CD4-positive, alpha-beta T cell (primary cell): ENCODE measurements around the gene PRICKLE2. TPM values are rescaled to one million over a fixed set of nuclear protein-coding genes. Genes with fewer than 3 reads are reported as not detected.

ENCODE experiments used
- ATAC-seq: fragments of 200-7000 bp; cut with Tn5 transposase; one replicate; pipeline ENCODE4 v1.10.0; 2022; ENCODE audit warnings: mild to moderate bottlenecking; ENCODE audit not compliant: poor library complexity
- CTCF ChIA-PET: fragments of 350-600 bp; sonication (Branson Sonifier 250); formaldehyde crosslinking; loops from one replicate; lab custom pipeline; 2021; ENCODE audit warnings: antibody characterized with exemption, inconsistent platforms; lab: Charles Lee
- POLR2A ChIA-PET: fragments of 350-600 bp; sonication (Branson Sonifier 250); formaldehyde crosslinking; loops from one replicate; lab custom pipeline; 2021; ENCODE audit warnings: antibody characterized with exemption, inconsistent platforms; lab: Charles Lee
- DNase-seq, 14 experiments: peaks; one replicate each; pipeline ENCODE4 v3.0.0-alpha.2; 2013 to 2020; ENCODE audit warnings: mixed read lengths in 2 of 14
- H3K27ac ChIP-seq, 2 donors: one replicate each; pipeline versions ENCODE4 v1.5.1 to v1.7.0; 2013; ENCODE audit warnings: low read length in 2 of 2, low read depth in 1 of 2, mild to moderate bottlenecking in 1 of 2
- H3K27me3 ChIP-seq, 2 experiments: 1 replicate in 1 of 2; 2 replicates in 1 of 2; pipeline versions ENCODE4 v1.6.1 to v1.7.0; 2013; ENCODE audit warnings: low read length in 2 of 2, control low read depth in 1 of 2, mild to moderate bottlenecking in 1 of 2, moderate library complexity in 1 of 2; ENCODE audit not compliant: insufficient read depth in 2 of 2, control insufficient read depth in 1 of 2
- H3K36me3 ChIP-seq: one replicate; pipeline ENCODE4 v1.6.1; 2013; ENCODE audit warnings: low read length, control low read depth; ENCODE audit not compliant: insufficient read depth
- H3K4me1 ChIP-seq: one replicate; pipeline ENCODE4 v1.6.1; 2013; ENCODE audit warnings: low read length, control low read depth; ENCODE audit not compliant: insufficient read depth
- H3K4me3 ChIP-seq: one replicate; pipeline ENCODE4 v1.5.1; 2013; ENCODE audit warnings: mild to moderate bottlenecking, low read length, moderate library complexity
- H3K9me3 ChIP-seq, 2 experiments: 1 replicate in 1 of 2; 2 replicates in 1 of 2; pipeline versions ENCODE4 v1.6.1 to v1.7.0; 2013; ENCODE audit warnings: low read length in 2 of 2, mild to moderate bottlenecking in 2 of 2, control low read depth in 1 of 2, moderate library complexity in 1 of 2; ENCODE audit not compliant: control insufficient read depth in 1 of 2, insufficient read depth in 1 of 2
- H3K27ac Mint-ChIP-seq: one replicate; pipeline ENCODE4 v1.8.0; 2020; ENCODE audit warnings: mixed read lengths
- H3K27me3 Mint-ChIP-seq: one replicate; pipeline ENCODE4 v1.8.0; 2021; ENCODE audit warnings: mixed read lengths
- H3K36me3 Mint-ChIP-seq: one replicate; pipeline ENCODE4 v1.8.0; 2021; ENCODE audit warnings: low read depth, mixed read lengths
- H3K4me1 Mint-ChIP-seq: one replicate; pipeline ENCODE4 v1.8.0; 2021; ENCODE audit warnings: low read depth, mixed read lengths
- H3K4me3 Mint-ChIP-seq: one replicate; pipeline ENCODE4 v1.8.0; 2020; ENCODE audit warnings: mild to moderate bottlenecking, mixed read lengths
- H3K9me3 Mint-ChIP-seq: one replicate; pipeline ENCODE4 v1.8.0; 2020; ENCODE audit warnings: mixed read lengths
- intact Hi-C, 2 experiments: fragments of 100-400 bp; cut with DNase I in 1 of 2; cut with micrococcal nuclease in 1 of 2; formaldehyde crosslinking; loops; one replicate each; pipeline versions ENCODE4 v1.15.1 to v1.9.0; 2023 to 2025; cut with DNase I, micrococcal nuclease
- total RNA-seq, 174 experiments: library from RNA in 2 of 174; stranded (reverse) in 2 of 174; gene quantifications; one replicate each; pipeline ENCODE4 v1.2.3 and lab custom pipeline; 2021 to 2026
- TF ChIP-seq, protein P1 (sequence below): fragments of 200-600 bp; IDR thresholded peaks from one replicate; pipeline ENCODE4 v1.8.0; 2022; ENCODE audit warnings: antibody characterized with exemption, mild to moderate bottlenecking

The PRICKLE2 gene
- total RNA-seq, 2 experiments from 2014 or later, result not detected

DNA sequence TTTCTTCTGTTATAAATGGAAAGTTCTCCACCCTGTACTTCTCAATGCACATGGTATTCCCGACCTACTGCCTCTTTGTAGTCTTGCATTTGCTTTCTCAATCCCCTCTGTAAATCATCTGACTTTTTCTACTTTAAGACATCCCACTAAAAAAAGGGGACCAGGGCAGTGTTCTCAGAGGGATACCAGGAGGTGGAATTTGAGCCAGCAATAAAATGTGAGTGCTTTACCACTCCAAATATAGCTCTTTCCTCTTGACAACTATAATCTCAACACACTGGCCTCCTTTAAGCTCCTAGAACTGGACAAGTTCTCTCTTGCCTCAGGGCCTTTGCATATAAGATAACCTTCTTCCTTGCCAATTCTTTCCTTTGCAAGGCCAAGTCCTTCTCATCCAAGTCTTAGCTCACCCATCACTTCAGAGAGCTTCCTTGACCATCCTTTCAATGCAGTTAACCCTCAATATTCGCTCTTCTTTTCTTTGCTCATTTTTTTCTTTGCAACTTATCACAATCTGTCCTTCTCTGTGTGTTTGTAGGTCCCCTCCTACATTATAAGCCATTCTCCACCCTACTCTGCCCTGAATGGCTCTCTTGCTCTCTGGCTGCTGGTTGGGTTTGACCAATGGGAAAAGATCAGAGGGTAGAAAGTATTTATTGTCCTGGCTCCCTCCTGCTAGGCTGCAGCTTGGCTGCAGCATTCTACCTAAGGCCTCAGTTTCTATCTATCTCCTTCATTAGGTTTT lies 93.4 kb downstream of the PRICKLE2 start:
- H3K27ac Mint-ChIP-seq, result no peak overlapping the region
- no peaks in the 10 kb centered on the region for H3K36me3 Mint-ChIP-seq
- no peak overlapping the region for H3K4me3 Mint-ChIP-seq
- CTCF ChIA-PET, result no interaction called here
- H3K27me3 ChIP-seq, result no peaks in the 10 kb centered on the region
- H3K9me3 Mint-ChIP-seq, result no peaks in the 10 kb centered on the region
- no peaks in the 10 kb centered on the region for H3K4me1 Mint-ChIP-seq
- intact Hi-C loops, result no loop called here
- DNase-seq (no peak), ATAC-seq (no peak)
- TF ChIP-seq, protein P1, sequence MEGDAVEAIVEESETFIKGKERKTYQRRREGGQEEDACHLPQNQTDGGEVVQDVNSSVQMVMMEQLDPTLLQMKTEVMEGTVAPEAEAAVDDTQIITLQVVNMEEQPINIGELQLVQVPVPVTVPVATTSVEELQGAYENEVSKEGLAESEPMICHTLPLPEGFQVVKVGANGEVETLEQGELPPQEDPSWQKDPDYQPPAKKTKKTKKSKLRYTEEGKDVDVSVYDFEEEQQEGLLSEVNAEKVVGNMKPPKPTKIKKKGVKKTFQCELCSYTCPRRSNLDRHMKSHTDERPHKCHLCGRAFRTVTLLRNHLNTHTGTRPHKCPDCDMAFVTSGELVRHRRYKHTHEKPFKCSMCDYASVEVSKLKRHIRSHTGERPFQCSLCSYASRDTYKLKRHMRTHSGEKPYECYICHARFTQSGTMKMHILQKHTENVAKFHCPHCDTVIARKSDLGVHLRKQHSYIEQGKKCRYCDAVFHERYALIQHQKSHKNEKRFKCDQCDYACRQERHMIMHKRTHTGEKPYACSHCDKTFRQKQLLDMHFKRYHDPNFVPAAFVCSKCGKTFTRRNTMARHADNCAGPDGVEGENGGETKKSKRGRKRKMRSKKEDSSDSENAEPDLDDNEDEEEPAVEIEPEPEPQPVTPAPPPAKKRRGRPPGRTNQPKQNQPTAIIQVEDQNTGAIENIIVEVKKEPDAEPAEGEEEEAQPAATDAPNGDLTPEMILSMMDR, result no peak
- H3K4me3 ChIP-seq, result no peak overlapping the region
- H3K9me3 ChIP-seq, result no peaks in the 10 kb centered on the region
- POLR2A ChIA-PET, result no interaction called here
- H3K36me3 ChIP-seq, result no peaks in the 10 kb centered on the region
- no peak overlapping the region for H3K27ac ChIP-seq
- H3K4me1 ChIP-seq, result no peaks in the 10 kb centered on the region
- H3K27me3 Mint-ChIP-seq, result peaks cover 13% of the 10 kb centered on the region

DNA sequence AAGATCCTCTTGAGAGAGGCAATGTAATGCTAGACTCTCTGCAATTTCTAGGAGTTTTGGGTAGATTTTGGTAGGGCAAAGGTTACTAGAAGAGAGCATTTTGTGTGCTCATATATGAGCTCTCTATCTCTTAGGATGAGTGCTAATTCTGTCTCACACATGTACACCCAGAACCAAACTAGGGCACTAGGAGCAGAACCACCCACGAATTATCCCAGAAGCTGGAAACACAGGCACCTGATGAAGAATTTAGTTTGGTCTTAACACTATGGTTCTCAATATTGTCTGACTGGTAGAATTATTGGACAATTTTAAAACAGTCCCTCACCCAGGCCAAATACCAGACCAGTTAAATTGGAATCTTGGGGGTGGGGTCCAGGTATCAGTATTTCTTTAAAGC lies 94.8 kb downstream of the PRICKLE2 start:
- H3K27ac Mint-ChIP-seq, result no peak overlapping the region
- H3K27me3 ChIP-seq, result no peaks in the 10 kb centered on the region
- ChIA-PET POLR2A (no interaction called here), CTCF (interaction anchor here (1.3 kb wide), 1 partner anchor 10 kb away, joined by 3 read pairs; no protein-coding TSS in a partner anchor)
- peaks cover 4% of the 10 kb centered on the region for H3K27me3 Mint-ChIP-seq
- no peaks in the 10 kb centered on the region for H3K36me3 Mint-ChIP-seq
- H3K27ac ChIP-seq, result no peak overlapping the region
- intact Hi-C loops, result no loop called here
- no peaks in the 10 kb centered on the region for H3K4me1 ChIP-seq
- TF ChIP-seq, protein P1, result no peak
- no peaks in the 10 kb centered on the region for H3K36me3 ChIP-seq
- no peaks in the 10 kb centered on the region for H3K4me1 Mint-ChIP-seq
- H3K9me3 ChIP-seq, result no peaks in the 10 kb centered on the region
- no peaks in the 10 kb centered on the region for H3K9me3 Mint-ChIP-seq
- no peak overlapping the region for H3K4me3 Mint-ChIP-seq
- ATAC-seq (no peak), DNase-seq (no peak)
- no peak overlapping the region for H3K4me3 ChIP-seq

DNA sequence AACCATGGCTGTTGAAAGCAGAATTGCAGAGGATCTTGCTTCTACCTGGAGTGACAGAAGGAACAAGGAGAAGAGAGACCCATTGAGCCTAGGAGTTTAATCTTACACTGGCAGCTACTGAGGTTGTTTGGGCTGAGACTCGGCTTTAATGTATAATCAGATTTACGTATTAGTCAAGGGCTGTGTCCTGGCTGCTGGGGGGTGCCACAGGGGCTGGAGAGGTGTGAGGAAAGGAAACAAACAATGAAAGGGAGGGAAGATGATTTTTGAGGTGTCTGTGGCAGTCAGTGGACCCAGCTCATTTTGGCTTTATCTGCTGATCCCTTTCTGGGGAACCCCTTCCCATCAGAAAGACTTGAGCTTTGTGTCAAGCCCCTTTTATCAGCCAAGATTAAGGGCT lies 95.7 kb downstream of the PRICKLE2 start:
- POLR2A ChIA-PET, result no interaction called here
- Histone ChIP-seq H3K36me3 (no peaks in the 10 kb centered on the region), H3K4me3 (no peak overlapping the region), H3K27me3 (no peaks in the 10 kb centered on the region), H3K27ac (no peak overlapping the region), H3K4me1 (no peaks in the 10 kb centered on the region), H3K9me3 (no peaks in the 10 kb centered on the region)
- Mint-ChIP-seq H3K4me1 (no peaks in the 10 kb centered on the region), H3K27ac (no peak overlapping the region), H3K9me3 (peaks cover 2% of the 10 kb centered on the region), H3K27me3 (peaks cover 4% of the 10 kb centered on the region), H3K4me3 (no peak overlapping the region), H3K36me3 (no peaks in the 10 kb centered on the region)
- TF ChIP-seq, protein P1, result no peak
- no peak for DNase-seq
- CTCF ChIA-PET, result no interaction called here
- ATAC-seq, result no peak
- intact Hi-C loops, result no loop called here
